Activated CD4-positive, alpha-beta T cell treated with anti-CD3 and anti-CD28 coated beads, Interleukin-2, Interleukin-6, amounts not matched to agents 100 ng/mL and 50 ng/mL, durations not matched to agents 16 hours and 8 hours (primary cell): ENCODE measurements around the gene PTPN23.
A peak's percentile ranks its signal among the peaks of the same experiment; 100 is the strongest.

Source experiments
- DNase-seq: peaks from one replicate; pipeline ENCODE4 v3.0.0-alpha.2; 2020

The PTPN23 gene

DNA sequence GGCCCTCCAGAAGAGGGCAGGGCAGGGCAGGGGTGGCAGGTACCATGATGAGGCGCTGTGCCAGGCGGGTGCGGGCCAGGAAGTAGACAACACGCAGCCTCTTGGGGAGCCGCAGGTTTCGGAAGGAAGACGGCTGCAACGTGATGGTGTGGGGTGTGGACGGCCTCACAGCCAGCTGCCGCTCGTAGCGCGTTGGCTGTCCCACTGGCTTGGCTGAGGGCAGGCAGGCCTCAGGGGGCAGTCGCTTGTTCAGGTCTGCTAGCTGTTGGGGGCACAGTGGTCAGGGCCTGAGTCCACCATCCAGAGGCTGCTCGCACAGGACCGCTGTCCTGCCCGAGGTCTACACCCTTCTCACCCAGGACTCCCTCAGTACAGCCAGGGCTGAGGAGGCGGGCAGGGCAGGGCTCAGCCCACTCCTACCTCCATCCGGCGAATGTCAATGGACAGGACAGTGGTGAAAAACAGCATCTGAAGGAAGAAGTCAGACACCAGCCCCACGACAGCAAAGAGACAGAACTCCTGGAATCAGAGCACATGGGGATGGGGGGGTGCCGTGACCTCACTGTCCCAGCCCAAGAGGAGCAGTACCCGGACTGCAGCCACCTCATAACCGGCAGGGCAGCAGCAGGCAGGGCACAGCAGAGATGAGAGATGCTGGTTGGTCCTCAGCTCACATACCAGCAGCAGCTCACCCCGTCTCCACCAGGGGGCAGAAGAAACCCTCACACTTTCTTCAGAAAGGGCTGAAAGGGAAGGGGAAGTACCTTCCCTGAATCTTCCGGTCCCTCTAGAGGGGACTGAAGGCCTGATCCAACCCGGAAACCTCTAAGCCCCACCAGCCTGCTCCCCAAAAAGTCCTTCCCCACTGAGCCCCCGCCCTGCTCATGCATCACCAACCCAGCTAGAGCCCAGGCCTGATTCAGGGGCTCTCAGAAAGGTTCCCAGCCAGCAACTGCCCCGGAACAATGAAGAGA, 40.0 kb downstream of the PTPN23 start:
- DNase-seq: peak; percentile 95

DNA sequence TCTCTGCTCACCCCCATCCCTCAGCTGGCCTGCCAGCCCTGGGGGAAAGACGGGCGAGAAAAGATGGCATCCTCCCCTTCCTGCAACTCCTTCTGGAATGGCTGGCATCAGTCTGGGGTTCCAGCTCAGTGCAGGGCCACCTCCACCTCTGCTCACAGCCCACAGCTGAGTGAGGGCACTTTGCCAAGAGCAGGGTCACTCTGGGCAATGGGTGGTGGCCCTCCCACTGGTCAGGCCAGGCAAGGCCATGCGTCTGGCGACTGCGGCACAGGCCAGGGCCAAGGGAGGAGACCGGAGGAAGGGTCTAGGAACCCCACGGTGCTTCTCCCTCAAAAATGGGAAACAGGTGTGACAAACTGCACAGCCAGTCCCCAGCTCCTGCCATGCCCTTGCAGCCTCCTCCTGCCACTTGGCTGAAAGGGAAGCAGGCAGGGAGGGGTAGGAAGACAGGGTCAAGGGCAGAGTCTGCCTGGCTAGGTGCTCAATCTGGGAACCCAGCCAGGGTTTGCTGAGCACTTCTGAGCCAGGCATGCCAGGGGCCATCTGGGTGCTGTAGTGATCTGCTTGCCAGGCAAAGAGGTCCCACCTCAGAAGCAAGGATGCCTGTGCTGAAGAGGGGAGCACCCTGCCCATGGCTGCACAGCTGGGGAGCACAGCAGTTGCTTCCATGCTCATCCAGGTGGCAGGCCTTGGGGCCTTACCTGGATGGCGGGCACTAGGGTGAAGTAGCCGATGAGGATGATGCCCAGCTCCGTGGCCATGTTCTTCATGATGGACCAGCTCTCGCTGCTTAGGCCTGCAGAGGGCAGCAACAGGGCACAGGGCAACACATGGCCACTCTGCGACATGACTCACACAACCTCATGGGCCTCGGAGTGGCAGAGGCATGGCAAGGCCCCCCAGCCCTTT, 41.2 kb downstream of the PTPN23 start:
- DNase-seq: peak; percentile 35

DNA sequence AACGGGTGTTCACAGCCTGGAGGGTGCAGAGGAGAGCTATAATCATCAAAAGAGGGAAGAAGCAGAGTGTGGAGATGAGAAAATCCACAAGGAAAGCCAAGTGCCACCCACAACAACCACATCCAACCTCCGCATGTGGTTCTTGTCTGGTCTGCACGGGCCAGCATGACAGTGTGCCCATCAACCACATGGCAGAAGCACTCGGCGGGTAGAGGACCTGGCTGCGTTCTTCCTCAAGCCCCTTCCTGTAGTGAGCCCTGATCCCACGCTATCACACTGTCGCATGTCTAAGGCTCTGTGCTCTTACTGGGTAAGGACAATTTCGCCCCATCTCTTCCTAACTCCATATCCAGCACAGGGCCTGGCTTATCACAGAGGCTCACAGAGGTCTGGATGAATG, 41.9 kb downstream of the PTPN23 start:
- DNase-seq: no peak

DNA sequence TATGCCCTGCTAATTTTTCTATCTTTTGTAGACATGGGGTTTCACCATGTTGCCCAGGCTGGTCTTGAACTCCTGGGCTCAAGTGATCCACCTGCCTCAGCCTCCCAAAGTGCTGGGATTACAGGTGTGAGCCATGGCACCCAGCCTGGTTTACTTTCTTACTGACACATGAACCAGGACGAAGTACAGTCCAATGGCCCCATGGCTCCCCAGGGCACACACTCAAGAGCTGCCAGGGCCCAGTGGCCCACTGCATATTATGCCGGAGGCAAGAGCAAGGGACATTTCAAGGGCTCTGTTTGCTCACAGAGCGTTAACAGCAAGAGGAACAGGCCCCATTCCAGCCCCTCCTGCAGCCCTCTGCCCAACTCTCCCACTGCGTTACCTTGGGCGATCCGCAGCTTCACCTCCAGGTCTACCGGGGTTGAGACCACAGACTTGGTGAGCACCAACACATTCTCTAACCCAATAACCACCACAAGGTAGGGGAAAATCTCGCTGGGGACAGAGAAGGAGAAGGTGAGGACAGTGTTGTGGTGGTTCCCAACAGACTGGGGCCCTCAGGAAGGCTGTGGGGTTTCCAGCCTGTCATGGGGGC, 42.8 kb downstream of the PTPN23 start:
- DNase-seq: no peak

DNA sequence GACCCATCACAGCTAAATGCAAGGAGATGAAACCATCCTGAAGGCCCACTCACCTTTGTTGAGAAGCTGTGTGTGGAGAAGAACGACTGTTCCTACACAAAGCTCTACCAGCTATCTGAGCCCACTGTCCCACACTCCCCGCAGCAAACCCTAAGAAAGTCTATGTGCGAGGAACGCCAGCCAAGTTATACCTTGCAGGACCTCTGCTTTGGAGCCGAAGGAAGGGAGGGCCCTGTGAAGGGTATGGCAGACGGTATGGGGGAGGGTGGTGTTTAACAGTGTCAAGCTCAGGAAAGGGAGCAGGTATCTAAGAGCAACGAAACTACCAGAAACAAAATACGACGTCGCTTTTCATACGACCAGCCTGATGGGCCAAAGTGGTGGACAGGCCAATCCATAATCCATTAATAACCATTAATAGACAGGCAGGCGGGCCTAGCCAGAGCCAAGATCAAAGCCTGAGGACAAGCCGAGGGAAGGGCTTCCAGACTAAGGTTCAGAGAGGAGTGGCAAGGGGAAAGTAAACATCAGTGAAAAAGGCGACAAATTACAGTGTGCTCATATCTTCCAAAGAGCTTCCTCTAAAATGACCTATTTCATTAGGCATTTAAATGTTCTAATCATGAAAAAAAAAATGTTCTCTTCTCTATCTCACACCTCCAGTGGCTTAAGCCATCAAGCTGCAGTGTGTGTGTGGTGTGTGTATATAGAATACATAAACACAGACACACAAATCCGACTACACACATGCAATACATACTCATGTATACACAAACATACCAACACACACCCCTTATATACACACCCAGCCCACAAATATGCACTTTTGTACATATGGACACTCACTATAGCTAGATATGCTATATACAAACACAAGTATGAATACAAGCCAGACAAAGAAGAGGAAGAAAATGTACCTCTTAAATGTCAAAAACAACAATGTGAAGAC, 43.9 kb downstream of the PTPN23 start:
- DNase-seq: no peak

DNA sequence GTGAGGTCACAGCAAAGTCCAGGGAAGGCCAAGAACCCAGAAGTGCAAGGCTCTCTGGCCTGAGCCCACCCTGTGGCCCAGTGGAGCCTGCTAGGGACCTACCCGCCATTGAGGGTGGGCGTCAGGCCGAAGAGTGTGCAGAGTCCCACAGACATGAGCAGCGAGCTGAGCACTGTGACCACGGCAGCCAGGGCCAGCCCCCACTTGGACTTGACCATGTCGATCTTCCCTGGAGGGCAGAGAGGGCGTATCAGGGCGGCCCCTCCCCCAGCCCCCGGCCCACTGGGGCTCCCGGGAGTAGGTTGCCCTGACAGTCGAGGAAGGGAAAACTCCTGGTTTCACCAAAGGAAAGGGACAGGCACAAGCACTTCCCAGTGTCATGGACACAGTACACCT, 44.6 kb downstream of the PTPN23 start:
- no peak for DNase-seq

DNA sequence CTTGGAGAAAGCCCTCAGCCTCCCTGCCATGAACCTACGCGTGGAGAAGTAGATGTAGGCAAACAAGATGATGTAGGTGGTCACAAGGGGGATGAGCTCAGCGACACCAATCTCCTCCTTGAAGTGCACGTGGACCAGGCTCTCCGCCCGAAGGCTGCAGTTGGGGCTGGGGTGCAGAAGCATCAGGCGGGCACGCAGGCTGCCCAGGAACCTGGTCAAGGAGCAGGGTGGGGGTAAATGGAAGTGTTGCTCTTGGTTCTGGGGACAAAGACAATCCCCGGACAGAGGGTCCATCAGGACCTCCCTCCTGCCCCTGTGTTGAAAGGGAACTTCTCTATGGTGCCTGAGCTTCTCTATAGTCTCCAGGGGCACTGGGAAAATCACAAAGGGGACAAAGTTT, 45.1 kb downstream of the PTPN23 start:
- DNase-seq: no peak

DNA sequence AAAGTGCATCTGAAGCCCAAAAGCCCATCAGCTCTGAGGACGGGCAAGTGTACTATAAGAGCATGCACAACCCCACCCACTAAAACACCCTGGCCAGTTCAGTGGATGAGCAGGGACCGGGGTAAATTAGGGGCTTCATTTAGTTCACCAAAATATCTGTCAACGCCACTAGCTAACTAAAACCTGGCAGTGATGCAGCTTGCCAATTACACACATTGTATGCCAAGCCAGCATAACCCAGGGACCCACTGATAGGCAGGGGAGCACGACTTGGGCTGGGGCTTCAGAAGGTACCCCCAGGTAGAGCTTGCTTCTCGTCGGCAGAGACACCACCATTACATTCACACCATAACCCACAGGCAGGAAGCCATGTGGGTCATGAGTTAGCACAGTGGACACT, 47.0 kb downstream of the PTPN23 start:
- DNase-seq: no peak

DNA sequence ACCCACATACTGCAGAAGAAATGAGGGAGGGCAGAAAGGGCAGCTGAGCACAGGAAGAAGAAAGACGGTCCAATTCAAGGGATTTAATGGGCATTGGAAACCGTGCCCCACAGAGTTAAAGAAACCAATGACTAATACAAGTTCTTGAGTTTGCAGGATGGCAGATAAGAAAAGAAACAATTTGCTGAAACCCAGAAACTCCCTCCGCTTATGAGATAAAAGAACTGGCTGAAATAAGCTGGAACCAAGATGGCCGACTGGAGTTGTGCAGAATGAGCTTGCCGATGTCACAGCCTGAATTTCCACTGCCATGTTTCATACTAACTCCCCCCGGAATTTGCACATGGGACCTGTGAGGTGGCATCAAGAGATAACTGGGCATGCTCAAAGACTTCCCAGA, 47.8 kb downstream of the PTPN23 start:
- no peak for DNase-seq

DNA sequence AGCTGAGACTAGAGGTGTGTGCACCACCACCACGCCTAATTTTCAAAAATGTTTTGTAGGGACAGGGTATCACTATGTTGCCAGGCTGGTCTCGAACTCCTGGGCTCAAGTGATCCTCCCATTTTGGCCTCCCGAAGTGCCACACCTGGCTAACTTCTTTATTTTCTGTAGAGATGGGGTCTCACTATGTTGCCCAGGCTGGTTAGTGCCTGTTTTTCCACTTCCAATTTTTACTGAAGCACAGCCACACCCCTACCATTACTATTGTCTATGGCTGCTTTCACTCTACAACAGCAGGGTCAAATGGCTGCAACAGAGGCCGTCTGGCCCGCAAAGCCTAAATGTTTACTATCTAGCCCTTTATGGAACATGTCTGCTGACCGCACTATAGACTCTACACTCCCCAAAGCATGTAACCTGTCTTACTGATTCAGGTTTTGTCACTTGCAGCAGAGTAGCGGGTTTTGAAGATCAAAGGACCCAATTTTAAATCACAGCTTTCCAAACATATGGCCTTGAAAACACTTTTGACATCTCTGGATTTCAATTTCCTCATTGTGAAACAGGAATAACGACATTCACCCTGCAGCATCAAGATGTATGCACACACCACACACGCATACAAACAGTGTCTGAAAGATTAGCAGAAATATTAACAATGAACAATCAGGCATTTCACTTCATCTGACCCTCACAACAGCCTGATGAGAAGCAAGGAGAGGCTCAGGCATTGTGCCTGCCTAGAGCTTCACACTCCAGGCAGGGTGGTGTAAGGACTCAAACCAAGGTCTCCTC, 48.9 kb downstream of the PTPN23 start:
- DNase-seq: no peak

DNA sequence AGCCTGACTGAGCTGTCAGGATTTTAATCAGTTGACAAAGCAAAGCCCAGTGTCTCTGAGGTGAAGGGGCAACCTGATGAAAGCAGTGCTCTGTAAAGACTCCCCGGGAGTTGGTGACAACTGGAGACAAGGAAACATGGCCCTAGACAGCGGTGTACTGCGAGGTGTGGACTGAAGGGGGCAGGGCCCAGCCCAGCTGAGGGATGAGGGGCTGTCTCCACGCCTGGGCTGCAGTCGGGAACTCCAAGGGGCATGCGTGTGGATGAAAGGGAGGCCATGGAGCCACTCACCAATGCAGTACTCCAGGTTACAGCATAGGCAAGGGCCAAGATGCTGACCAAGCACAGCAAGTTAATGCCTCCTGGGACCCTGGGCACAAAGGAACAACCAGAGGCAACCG, 49.8 kb downstream of the PTPN23 start:
- DNase-seq: no peak

DNA sequence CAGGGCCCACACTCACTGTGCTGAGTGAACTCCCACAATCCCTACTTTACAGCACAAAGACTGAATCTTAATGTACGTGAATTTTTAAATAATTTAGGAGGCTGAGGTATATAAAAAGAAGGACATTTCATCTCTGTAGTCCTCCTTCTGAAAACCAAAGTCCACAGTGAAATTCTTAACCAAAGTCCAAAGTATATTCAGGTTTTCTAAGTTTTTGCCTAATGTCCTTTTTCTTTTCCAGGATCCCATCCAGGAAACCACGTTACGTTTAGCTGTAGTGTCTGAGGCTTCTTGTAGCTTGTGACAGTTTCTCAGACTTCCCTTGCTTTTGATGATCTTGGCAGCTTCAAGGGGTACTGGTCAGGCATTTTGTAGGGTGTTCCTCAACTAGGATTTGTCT, 50.4 kb downstream of the PTPN23 start:
- DNase-seq: no peak

DNA sequence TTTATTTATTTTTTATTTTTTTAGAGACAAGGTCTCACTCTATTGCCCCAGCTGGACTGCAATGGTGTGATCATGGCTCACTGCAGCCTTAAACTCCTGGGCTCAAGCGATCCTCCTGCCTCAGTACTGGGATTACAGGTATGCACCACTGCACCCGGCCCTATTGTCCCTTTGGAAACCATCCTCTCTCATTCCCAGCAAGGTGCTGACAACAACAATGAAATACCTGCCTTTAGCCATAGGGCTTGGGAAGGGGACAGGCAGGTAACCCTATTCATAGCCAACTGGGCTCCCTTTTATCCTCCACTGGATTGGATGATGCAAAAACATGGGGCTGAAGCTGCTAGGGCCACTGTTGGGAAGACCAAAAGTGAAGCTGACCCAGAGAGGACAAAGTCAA, 51.9 kb downstream of the PTPN23 start:
- no peak for DNase-seq

DNA sequence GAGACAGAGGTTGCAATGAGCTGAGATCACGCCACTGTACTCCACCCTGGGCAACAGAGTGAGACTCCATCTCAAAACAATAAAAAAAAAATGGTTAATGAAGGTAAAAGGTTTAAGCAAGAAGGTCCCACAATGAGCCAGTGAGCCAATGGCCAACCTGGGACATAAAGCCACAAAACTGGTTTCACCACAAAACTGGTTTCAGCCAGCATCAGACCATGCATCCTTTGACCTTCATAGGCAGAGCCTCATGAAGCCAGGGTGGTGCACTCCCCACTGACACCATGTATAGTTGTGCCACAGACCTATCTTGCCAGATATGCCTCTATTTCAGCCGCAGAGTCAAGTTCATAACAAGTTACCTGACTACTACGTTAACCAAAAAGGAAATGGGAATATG, 53.0 kb downstream of the PTPN23 start:
- no peak for DNase-seq

DNA sequence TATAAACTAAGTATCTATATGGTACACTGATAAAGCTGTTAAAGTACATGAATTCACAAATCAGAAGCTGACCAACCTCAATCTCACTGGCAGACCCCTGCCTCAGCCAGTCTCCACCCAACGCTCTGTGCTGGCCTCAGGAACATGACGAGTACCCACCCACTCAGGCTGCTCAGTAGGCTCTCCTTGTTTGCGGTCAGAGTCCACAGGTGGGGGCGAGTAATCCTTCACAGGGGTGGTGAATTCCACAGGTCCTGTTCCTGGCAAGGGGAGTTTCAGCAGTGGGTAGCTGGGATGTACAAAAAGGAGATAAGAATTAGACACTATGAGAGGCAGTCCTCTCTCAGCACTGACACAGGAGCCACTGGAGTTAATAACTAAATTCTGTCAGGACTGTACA, 54.0 kb downstream of the PTPN23 start:
- no peak for DNase-seq

DNA sequence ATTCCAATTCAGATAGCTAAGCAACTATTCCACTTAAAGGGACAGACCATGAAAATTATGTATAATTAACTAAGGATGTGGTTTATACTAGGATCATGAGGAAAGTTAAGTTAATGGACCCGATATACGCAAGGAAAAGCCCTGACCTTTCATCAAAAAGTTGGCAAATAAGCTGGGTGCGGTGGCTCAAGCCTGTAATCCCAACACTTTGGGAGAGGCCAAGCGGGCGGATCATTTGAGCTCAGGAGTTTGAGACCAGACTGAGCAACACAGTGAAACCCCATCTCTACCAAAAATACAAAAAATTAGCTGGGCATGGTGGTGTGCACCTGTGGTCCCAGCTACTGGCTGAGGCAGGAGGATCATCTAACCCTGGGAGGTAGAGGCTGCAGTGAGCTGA, 55.4 kb downstream of the PTPN23 start:
- no peak for DNase-seq

DNA sequence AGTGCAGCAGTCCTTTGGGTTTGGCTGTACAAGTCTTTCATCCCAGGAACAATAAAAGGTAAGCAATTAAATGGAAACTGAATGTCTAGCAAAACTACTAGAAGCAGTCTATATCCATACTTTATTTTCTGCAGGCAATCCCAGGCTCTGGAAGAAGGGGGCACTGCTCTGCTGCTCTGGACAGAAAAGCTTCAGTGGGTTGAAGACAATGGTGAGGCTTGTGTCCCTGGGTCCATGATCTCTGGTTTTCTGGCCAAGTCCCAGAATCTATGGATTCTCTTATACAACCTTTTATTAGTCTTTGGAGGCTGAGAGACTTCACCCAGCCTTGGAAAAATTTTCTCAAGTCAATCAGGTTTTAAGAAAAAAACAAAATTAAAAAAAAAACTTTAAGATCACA, 59.3 kb downstream of the PTPN23 start:
- DNase-seq: no peak

DNA sequence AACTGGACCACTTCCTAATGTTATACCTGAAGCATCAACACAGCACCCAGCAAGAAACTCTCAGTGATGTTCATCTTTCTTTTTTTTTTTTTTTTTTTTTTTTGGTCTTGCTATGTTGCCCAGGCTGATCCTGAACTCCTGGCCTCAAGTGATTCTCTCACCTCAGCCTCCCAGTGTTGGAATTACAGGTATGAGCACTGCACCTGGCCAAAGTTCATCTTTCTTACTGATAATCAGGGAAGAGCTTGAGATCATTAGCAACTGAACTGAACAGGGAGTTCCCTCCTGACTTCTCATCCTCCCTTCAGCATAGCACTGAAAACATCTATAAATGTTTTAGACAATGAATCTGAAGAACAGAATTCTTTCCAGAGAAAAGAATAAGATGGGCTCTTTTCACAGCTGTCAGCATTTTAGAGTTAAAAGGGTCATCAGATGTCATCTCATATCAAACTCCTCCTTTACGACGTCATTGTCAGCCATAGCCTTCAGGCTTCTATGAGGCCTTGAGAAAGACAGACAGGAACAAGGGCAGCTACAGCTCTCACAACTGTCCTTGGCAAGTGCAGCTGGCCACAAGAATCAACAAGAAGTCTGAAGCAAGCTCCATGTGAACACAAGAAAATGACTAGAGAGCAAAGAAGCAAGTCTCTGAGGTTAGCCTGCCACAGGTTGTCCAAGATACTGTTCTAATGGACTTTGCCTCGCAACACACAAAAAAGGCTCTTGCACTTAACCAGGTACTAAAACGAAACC, 61.2 kb downstream of the PTPN23 start:
- DNase-seq: no peak

DNA sequence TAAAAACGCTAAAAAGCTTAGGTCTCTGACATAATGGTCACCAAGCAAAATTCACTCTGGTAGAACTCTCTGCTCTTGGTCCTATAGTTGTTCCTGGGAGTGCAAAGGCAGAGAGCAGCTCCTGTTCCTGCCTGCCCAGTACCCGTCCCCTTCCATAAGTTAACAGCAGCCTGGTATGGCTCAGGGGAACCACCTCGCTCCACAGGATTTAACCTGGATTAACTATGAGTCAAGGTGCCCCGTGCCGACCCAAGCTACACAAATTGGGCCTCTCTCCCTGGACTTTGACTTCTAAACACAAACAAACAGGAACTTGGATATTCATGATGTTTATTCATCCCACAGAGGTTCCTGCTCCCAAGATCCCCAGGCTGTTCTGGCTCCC, 62.8 kb downstream of the PTPN23 start:
- DNase-seq: no peak

DNA sequence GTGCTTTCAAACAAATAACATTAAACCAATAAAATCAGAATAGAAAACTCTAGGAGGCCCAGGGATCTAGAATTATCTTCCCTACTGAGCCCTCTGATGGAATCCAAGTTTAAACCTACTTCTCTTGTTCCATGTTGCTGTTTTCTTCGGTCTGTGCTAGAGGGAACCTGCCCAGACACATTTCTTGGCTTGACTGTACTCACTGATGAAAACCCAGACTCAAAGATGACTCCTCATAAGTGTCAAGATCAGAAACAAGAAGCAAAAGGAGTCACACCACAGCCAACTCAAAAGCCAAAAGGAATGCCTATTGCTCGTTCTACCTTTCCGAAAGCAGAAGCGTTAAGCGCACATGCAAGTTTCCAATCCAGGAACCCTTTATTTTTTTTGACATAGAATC, 63.3 kb downstream of the PTPN23 start:
- DNase-seq: no peak
